NCI-H2196 treated with DMSO at 0.1 percent for 48 hours (cell line): ENCODE results near the gene FARSA.
A peak's percentile ranks its signal among the peaks of the same experiment; 100 is the strongest.
"Not testable (repeated sequence)": the region's sequence is repeated elsewhere in the genome, so short reads cannot be mapped to it uniquely, and the experiment has no call there.

Experiments
- DNase-seq: peaks from one replicate; lab custom pipeline; 2025; ENCODE audit not compliant: unreplicated experiment; lab: John Stamatoyannopoulos, UW

Gene FARSA

DNA sequence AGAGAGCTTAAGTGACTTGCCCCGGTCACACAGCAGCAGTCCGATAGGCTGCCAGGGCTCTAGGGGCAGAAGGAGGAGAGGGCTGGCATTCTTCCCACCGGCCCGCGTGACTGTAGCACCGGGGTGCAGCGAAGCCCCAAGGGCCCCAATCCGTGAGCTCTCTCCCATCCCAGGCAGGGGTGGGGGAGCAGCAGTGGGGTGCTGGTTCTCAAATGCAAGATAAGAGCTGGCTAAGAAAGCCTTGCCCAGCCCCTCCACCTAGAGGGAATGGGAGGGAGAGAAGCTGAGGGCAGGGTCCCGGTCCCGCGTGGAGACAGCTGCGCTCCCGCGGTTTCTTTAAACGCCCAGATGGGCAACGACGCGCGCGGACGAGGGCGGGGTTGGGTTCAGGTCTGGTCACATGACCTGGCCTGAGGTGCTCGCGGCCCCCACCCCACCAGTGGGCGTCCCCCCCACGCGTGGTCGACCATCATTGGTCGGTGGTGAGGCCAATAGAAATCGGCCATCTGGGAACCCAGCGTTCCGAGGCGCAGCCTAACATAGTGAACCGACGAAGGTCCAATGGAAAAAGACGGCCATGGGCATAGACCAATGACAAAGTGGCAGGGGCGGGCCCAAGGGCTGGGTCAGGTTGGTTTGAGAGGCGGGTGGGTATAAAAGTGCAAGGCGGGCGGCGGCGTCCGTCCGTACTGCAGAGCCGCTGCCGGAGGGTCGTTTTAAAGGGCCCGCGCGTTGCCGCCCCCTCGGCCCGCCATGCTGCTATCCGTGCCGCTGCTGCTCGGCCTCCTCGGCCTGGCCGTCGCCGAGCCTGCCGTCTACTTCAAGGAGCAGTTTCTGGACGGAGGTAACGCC, 4.6 kb upstream of the FARSA start, which contains the start of gene CALR:
Gene CALR (plus strand): TSS at position 683 of the 852 bp plus-strand sequence. CDS start 71 bp downstream, at position 754.
- DNase-seq = peak; percentile 98

DNA sequence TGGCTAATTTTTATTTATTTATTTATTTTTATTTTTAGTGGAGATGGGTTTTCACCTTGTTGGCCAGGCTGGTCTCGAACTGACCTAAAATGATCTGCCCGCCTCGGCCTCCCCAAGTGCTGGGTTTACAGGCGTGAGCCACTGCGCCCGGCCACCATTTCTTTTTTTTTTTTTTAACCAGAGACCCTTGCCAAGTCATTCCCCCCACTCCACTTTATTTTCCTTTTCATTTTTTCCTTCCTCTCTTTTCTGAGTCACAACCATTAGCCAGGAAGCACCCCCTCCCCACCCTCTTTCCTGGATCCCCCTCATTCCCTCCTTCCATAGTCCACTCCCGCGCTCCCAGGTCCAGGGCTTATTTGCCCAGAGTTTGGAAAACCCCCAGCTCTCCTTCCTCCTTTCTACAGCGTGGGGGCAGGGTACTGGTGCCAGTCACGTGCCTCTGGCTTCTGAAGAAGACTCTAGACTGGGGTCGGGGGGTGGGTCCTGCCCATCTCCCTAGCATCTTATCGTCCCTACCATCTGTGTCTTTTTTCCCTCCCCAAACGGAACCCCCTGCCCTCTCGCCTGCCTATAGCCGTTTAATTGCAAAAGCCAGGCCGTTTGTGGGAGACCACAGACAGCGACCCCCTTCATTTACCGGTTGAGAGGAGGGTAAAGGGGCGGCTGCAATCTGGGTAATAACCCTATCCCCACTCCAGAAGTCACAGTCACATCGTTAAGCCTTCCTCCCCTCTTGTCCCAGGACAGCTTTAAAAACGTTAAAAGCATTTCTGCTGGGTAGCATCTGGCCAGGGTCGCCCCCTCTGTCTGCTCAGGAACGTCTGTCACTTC, 3.8 kb upstream of the FARSA start:
- no peak for DNase-seq

DNA sequence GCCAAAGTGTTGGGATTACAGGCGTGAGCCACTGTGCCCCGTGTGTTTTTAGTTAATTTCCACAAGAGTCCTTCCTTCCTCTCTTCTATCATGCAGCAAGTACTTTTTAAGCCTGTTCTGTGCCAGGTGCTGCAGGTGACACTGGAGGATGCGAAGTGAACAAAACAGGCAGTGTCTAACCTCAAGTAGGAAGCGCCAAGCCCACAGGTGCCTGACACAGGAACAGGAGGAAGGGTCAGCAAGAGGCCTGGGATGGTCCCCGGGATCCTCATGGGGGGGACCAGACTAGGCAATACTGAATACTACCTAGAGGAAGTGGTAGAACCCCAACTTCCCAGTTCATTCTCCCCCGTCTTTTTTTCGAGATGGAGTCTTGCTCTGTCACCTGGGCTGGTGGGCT, 3.1 kb upstream of the FARSA start:
- no peak for DNase-seq

DNA sequence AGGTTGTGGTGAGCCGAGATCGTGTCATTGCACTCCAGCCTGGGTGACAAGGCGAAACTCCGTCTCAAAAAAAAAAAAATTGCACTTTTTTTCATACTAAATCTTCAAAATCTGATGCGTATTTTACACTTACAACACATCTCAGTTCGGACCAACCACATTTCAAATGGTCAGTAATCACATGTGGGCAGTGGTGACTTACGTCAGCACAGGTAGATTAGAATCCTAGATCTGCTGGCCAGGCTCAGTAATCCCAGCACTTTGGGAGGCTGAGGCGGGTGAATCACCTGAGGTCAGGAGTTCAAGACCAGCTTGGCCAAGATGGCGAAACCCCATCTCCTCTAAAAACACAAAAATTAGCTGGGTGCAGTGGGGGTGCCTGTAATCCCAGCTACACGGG, 1.6 kb upstream of the FARSA start:
- no peak for DNase-seq

DNA sequence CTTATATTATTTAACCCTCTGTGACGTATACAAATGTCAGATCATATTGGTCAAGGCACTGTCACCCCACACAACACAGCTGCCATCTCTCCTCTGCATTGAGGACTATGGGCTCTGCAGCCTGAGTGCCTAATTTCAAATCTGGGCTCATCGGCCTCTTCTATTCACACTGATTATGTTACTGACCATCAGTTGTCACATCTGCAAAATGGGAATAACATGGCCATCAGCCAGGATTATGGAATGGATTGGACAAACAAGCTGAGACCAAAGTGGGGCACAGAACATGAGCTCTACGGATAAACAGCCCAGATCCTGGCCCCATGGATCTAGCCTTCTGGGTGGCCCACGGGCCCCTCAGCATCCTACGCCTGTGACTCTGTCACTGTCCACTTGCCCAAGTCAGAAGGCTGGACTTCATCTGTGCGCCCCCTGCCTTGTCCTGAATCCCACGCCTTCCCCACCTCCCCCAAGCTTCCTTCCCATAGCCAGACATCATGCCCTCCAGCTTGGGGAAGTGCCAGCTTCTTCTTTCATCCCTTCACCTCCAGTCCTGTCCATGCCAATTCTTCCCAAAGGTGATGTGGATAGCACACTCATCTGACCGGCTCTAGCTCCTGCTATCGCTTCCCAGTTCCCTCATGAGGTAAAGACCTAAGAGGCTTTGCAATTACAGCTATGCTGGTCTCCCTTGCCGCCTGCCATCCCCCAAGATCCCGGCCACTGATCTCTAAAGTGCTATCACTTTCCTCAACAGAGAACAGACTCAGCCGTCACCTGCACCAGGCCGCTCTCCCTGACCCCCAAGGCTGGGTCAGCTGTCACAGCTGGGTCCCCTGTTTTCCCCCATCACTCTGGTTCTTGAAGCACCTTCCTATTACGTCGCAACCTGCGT, 872 bp downstream of the FARSA start:
- no peak for DNase-seq

DNA sequence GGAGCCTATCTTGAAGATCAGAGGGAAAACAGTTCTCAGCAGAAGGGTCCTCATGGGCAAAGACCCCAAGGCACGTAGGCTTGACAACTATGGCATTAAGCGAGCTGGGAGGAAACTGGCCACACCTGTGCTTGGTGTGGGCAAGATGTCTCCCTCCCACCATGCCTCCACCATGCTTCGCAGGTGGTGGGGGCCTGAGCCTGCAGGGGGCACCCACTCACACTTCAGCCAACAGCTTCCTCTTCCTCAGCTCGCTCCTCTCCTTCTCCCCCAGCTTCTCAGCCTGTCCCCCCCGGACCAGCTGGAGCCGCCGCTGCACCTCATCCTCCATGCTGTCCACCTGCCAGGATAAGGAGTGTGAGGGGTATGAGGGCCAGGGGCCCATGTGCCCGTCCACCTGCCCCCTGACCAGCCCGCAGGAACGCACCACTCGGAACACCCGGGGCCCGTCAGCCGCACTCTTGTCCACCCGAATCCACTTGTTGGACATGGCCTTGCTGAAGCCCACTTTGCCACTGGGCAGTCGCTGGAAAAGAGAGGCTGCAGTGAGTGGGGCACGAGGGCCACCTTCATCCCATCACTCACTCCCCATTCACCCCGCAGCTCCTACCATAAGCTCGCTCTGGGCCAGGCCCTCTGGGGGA, 3.4 kb downstream of the FARSA start:
- DNase-seq = no peak

DNA sequence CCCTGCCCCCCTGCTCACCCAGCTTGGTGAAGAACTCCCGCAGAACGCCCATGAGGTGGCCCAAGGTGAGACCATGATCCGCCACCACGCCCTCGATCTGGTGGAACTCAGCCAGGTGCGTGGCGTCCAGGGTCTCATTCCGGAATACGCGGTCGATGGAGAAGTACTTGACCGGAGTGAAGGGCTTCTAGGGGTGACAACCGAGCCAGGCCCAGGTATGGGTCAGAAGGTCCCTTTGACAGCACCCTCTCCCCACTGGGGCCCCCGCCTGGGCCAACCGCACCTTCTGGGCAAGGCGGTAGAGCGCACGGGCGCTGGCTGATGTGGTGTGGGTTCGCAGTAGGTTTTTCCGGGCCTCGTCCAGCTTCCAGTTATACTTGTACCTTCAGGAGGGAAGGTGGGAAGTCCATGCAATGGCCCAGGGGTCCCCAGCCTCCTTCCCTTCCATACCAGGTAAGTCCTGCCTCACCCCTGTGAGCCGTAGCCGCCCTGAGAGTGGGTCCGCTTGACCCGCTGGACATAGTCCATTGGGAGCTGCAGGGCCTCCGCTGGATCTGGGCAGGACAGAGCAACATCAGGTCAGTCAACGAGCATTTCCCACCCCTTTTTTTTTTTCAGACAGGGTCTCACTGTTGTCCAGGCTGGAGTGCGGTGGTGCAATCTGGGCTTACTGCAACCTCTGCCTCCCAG, 8.7 kb downstream of the FARSA start:
- no peak for DNase-seq

DNA sequence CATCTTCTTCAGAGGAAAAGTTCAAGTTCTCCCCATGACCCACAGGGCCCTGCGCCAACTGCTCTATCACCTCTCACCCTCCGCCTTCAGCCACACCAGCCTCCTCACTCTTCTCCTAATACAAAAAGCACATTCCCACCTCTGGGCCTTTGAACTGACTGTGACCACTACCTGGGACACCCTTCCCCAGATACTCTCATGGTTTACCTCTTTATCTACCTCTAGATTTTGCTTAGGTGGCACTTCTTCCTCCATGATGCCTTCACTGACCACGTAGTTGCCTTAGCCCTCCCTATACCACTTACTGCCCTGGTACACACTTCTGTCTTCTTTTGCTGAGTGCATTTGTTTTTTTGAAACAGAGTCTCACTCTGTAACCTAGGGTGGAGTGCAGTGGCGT, 10.6 kb downstream of the FARSA start:
- DNase-seq = no peak

DNA sequence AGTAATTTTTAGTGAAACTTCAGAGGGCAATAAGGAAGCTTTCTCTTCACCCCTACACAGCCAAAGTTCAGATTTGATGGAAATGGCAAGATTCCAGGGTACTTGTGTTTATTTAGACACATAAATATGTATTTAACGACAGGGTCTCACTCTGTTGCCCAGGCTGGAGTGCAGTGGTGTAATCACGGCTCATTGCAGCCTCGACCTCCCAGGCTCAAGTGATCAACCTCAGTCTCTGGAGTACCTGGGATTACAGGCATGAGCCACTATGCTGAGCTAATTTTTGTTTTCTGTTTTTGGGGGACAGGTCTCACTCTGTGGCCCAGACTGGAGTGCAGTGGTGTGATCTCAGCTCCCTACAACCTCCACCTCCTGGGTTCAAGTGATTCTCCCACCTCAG, 12.5 kb downstream of the FARSA start:
- no peak for DNase-seq

DNA sequence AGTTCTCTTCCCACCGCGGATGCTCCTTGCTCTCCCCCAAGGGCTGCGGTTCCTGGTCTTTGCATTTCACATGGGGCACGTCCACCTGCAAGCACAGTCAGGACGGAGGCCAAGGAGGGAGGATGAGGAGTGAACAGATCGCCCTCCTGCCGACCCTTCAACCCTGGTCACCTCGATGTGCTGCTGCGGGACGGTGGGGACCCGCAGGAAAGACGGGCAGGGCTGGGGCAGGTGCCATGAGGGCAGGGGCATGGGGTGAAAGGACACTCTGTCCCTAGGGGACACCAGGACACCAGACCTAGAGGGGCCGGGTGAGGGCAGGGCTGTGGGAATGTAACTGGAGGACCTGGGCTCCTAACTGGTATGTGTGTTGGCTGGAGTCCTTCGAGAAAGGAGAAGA, 15.3 kb downstream of the FARSA start:
- DNase-seq = no peak

DNA sequence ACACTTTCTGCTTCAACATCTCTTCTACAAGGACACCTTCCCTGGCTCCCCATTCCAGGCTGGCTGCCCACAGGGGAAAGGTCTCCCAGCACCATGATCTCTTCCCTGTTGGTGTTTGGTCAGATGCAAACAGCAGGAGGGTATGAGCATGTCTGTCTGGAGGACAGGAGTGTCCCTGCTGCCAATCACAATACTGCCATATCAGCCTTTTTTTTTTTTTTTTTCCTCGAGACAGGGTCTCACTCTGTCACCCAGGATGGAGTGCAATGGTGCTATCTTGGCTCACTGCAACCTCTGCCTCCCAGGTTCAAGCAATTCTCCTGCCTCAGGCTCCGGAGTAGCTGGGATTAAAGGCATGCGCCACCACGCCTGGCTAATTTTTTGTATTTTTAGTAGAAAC, 17.7 kb downstream of the FARSA start:
- DNase-seq = not testable (repeated sequence)

DNA sequence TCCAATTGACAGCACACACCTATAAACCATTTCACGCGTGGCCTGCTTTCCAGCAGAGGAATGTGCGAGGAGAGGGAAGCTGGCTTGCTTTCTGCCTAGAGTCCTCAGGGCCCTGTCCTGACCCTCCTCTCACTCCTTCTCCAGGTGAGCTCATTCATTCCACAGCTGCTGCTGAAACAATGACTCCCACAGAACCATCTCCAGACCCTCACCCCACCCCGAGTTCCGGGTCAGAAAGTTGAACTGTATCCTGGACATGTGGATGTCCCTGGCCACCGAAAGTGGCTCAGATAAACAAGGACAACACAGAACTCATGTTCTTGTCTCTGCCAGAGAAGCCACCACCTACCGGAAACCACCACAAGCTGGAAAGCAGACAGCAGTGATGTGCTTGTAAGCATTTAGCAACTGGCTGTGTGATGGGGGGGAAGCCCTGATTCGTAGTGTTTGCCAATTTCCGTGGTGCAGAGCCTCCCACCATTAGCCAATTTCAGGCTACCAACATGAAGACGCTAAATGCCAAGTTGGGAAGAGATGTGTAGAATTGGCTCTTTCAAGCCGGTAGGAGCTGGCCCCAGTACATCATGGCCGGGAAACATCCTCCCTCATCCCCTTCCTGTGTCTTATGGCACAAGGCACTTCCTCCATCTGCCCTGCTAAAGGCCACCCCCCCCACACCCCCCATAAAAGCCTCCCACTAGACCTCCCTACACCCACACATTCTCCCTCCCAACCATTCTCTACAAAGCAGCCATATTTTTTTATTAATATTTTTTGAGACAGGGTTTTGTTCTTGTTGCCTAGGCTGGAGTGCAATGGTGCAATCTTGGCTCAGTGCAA, 19.4 kb downstream of the FARSA start:
- DNase-seq = peak; percentile 13

DNA sequence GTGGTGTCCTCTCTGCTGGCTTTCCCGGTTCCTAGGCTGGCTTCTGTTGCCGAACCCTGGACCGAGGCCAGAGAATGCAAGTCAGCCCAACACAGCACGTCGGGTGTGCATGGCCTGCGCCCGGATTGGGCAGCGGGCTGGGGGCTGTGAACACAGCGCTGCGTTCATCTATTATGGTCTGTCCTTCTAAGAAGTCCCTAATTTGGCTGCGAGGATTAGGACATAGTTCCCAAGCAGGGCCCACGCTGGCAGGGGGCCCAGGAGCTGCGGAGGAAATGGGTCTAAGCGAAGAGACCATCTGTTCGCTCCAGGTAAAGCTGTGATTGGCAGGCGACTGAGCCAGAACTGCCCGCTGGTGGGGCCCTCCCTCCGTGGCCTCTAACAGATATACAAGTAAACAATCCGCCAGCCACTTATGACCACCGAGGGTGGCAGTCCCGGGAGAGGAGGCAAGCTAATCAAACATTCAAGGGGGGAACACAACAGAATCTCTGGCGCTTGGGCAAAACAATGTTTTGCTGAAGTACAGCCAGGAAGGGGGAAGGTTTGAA, 20.4 kb downstream of the FARSA start:
- DNase-seq = peak; percentile 98

DNA sequence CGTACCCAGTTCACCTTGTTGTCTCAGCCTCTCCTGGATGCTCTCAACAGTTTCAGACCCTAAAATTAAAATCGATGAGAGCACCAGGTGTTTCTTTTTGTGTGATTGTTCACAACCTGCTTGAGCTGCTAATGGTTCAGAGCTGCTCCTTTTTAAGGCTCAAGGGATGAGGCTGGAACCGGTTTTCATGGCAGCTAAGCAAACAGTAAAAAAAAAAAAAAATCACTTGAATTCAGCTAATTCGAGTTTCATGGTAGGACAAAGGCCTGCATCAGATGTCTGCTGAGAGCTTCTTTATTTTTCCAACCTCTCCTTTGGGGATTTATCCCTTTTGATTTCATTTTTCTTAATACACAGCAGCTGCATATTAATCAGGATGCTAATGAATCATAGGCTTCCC, 20.9 kb downstream of the FARSA start:
- peak; percentile 67 for DNase-seq

DNA sequence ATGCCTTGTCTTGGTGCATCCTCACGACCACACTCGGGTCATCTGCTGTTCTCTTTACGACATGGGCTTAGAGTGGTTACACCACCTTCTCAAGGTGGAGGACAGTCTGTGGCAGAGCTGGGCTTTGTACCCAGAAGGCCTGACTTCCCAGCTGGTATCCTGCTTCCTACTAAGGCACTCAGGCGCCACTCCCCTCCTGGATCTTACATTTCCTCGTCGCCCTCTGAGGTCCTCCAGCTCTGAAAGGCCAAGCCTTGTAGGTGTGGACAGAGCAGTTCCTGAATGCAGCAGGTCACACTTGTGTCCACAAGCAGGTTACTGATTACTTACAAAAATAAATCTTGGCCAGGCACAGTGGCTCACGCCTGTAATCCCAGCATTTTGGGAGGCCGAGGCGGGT, 26.3 kb downstream of the FARSA start:
- no peak for DNase-seq

DNA sequence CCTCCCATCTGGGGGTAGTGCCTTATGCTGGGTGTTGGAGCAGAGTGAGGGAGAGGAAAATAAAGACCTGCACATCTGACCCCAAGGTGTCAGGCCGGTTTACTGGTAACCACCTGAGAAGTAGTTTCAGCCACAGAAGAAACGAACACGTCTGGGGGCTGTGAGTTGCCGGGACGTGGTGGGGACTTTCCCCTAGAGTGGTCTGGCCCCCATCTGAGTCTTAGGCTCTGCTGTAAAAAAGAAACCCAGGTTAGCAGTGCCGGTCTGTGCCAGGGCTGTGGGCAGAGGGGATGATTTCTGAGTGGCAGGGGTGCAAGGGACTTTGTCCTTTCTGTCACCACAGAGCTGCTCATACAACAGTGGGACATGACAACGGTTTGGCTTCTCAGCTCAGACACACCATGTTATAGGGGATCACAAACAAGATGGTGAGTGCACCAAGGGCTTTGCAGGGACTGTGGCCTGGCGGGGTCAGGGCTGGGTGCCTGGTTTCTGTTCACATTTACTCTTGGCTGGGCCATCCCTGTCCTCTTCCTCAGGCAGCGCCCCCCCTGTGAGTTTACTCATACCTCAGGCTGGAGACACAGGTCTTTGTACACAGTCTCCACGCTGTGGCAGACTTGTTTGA, 33.5 kb downstream of the FARSA start:
- DNase-seq = no peak

DNA sequence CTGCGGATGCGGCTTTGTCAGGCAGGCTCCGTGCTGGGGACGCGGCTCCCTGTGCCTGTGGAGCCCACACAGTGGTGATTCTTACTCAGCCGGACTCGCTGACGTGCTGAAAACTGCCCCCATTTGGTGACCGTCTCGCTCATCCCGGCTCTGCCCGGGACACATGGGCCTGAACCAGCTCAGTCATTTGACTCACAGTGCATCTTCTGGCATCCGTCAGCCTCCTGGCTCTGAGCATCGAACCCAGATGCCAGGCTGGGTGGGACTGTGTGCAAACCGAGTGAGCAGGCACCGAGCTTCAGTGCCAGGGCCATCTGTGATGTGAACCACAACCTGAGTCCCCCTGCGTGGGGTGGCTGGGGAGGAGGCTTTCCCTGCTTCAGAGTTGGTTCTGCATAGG, 37.1 kb downstream of the FARSA start:
- no peak for DNase-seq

DNA sequence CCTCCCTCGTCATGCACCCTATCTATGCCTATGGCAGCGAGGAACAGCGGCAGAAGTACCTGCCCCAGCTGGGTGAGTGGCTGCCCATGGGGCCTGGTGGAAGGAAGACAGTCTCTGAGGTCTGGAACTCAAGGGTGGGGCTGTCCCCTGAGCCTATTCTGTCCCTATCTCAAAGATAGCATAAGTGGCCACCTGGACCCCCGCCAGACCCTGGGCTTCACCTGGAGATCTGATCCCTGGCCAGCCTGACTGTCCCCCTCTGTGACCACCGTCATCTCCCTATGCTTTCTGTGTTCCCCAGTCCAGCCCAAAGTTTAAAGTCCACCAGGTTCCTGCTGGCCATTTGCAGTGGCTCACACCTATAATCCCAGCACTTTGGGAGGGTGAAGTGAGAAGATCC, 39.9 kb downstream of the FARSA start:
- no peak for DNase-seq
